Bronchial epithelial cell (primary cell): ENCODE data around the gene CA10. TPM values are rescaled to one million over a fixed set of nuclear protein-coding genes. Genes with fewer than 3 reads are reported as not detected.

Source experiments
- DNase-seq: peaks from one replicate; pipeline ENCODE4 v3.0.0-alpha.2; 2010; ENCODE audit warnings: low read depth
- FAIRE-seq: peaks from 2 replicates; lab custom pipeline; 2011; peaks lifted over from hg19 to GRCh38; lab: Jason Lieb, UNC
- H3K27me3 ChIP-seq: 2 replicates; pipeline ENCODE4 v1.5.1; 2011; ENCODE audit warnings: low read length; ENCODE audit not compliant: control insufficient read depth, insufficient read depth
- H3K36me3 ChIP-seq: 2 replicates; pipeline ENCODE4 v1.5.1; 2011; ENCODE audit warnings: low read length; ENCODE audit not compliant: control insufficient read depth, insufficient read depth
- H3K4me3 ChIP-seq: 2 replicates; pipeline ENCODE4 v1.5.1; 2011; ENCODE audit warnings: mild to moderate bottlenecking, low read depth, low read length, control low read depth
- total RNA-seq: library from RNA; depleted of rRNA; stranded (reverse); fragments of >200 nt; gene quantifications from 2 replicates; pipeline ENCODE4 v1.2.1, GENCODE V29; 2014
- TF ChIP-seq, protein P1 (sequence below): IDR thresholded peaks from 2 replicates; pipeline ENCODE4 v1.5.1; 2011; ENCODE audit warnings: mild to moderate bottlenecking, moderate library complexity, low read length, control low read depth, inconsistent platforms; ENCODE audit not compliant: insufficient read depth, severe bottlenecking

Gene CA10
- total RNA-seq, 1 donor from 2014 or later = not detected

- FAIRE-seq = no peak
- TF ChIP-seq, protein P1, sequence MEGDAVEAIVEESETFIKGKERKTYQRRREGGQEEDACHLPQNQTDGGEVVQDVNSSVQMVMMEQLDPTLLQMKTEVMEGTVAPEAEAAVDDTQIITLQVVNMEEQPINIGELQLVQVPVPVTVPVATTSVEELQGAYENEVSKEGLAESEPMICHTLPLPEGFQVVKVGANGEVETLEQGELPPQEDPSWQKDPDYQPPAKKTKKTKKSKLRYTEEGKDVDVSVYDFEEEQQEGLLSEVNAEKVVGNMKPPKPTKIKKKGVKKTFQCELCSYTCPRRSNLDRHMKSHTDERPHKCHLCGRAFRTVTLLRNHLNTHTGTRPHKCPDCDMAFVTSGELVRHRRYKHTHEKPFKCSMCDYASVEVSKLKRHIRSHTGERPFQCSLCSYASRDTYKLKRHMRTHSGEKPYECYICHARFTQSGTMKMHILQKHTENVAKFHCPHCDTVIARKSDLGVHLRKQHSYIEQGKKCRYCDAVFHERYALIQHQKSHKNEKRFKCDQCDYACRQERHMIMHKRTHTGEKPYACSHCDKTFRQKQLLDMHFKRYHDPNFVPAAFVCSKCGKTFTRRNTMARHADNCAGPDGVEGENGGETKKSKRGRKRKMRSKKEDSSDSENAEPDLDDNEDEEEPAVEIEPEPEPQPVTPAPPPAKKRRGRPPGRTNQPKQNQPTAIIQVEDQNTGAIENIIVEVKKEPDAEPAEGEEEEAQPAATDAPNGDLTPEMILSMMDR = no peak
- Histone ChIP-seq H3K36me3 (no peaks in the 10 kb centered on the region), H3K4me3 (no peak overlapping the region), H3K27me3 (no peaks in the 10 kb centered on the region)
- no peak for DNase-seq
Observed at GRCh38 chr17:51692917-51693316, 465.6 kb downstream of the CA10 start.

DNA sequence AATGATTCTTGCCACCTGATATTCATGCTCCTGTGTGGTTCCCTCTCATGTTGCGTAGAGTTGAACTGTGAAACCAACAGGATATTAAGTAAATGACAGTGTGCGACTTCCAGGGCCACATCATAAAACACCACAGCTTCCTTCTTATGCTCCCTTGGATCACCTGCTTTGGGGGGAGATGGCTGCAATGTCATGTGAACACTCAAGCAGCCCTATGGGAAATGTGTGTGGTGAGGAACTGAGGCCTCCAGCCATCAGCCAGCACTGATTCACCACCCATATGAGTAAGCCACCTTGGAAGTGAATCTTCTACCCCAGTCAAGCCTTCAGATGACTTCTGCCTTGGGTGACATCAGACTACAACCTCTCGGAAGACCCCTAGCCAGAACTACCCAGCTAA, 470.6 kb downstream of the CA10 start:
- TF ChIP-seq, protein P1 = no peak

DNA sequence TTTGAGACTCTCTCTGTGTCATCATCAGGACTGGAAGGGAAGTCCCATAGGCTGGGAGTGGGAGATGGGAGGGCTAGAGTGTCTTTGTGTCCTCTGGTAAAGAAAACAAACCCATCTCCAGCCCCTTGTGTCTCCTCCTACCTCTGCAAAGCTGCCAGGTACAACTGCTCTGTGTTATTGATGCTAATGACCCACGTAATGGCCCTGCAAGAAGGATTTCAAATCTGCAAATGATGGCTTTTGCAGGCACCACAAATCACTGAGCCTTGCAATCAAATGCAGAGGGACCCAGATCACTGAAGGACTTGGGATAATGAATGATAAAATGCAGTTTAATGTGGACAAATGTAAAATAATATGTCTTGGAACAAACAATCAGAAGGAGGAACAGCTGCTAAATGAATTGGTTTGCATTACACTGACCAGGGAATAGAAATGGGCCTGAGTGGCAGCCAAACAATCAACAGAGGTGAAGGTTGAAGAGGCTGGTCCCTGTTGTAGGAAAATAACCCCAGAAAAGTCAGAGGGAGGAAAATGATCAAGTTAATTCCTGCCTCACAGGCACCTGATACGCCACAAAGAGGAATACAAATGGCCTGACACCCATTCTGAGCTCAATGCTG, 473.1 kb downstream of the CA10 start:
- Histone ChIP-seq H3K36me3 (no peaks in the 10 kb centered on the region), H3K4me3 (no peak overlapping the region), H3K27me3 (no peaks in the 10 kb centered on the region)
- no peak for FAIRE-seq
- DNase-seq = no peak
- TF ChIP-seq, protein P1 = no peak

More for the DNA sequence above, 470.6 kb downstream of the CA10 start:
- Histone ChIP-seq H3K36me3 (no peaks in the 10 kb centered on the region), H3K4me3 (no peak overlapping the region), H3K27me3 (no peaks in the 10 kb centered on the region)
- DNase-seq = no peak
- peak; percentile 73 for FAIRE-seq

DNA sequence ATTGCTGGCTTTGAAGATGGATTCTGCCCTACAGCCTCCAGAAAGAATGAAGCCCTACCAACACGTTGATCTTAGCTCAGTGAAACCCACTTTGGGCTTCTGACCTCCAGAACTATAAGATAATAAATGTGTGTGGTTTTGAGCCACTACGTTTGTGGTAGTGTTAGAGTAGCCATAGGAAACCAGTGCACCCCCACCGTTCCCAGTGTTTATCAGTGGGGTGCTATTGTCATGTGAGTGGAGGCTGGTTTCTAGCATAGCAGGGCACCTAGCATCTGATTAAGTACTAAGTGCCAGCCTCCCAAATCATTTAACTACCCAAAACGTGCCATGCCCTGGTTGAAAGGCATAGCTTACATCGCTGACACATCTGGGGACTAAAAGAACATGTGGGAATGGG, 474.3 kb downstream of the CA10 start:
- Histone ChIP-seq H3K27me3 (no peaks in the 10 kb centered on the region), H3K36me3 (no peaks in the 10 kb centered on the region), H3K4me3 (no peak overlapping the region)
- TF ChIP-seq, protein P1 = no peak
- DNase-seq (no peak), FAIRE-seq (no peak)

GRCh38 chr17:51683291-51683690, 475.2 kb downstream of the CA10 start:
- Histone ChIP-seq H3K4me3 (no peak overlapping the region), H3K27me3 (no peaks in the 10 kb centered on the region), H3K36me3 (no peaks in the 10 kb centered on the region)
- FAIRE-seq (no peak), DNase-seq (no peak)
- TF ChIP-seq, protein P1 = no peak

- DNase-seq = no peak
- H3K36me3 ChIP-seq = no peaks in the 10 kb centered on the region
- FAIRE-seq = no peak
- TF ChIP-seq, protein P1 = no peak
- H3K4me3 ChIP-seq = no peak overlapping the region
- no peaks in the 10 kb centered on the region for H3K27me3 ChIP-seq
Observed at GRCh38 chr17:51682115-51682514, 476.4 kb downstream of the CA10 start.
